ENCODE results near the gene CR2. TPM values are rescaled to one million over a fixed set of nuclear protein-coding genes. Genes with fewer than 3 reads are reported as not detected.

CR2 gene
- total RNA-seq, 1 experiment from 2014 or later, result 1.8 TPM

DNA sequence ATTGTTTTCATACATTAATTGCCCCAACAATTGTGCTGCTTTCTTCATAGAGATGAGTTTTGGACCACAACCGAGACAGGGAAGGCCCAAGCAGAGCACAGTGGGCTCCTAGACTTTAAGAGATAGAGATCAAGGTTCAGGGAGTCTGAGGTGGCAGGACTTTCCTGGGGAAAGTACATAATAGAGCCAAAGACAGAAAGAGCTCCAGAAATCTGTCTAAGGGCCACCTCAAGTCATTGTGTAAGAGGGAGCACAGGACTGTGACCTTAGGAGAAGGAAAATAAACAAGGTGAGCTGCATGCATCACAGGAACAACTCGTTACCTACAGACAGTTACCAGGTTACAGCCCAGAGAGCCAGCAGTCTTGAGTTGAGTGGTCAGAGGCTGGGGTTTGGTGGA is 41.3 kb upstream of the CR2 start:
- no peak overlapping the region for H3K4ac ChIP-seq (ENCODE audit: low read depth, low read length)
- no peaks in the 10 kb centered on the region for H3K23me2 ChIP-seq (ENCODE audit: insufficient read length, low read depth, low read length, poor library complexity, severe bottlenecking)
- no peaks in the 10 kb centered on the region for H3K79me1 ChIP-seq (ENCODE audit: insufficient read depth, low read depth, low read length, poor library complexity, severe bottlenecking)
- no peak overlapping the region for H3K14ac ChIP-seq (ENCODE audit: insufficient read depth, low read length)
- H2BK15ac ChIP-seq (ENCODE audit: low read depth, low read length), result no peak overlapping the region
- no peaks in the 10 kb centered on the region for H4K20me1 ChIP-seq (ENCODE audit: control insufficient read depth, insufficient read depth, insufficient read length)
- H2BK120ac ChIP-seq (ENCODE audit: low read depth, low read length, poor library complexity, severe bottlenecking), result no peak overlapping the region
- no peak overlapping the region for H2BK12ac ChIP-seq (ENCODE audit: insufficient read length, low read depth, low read length)
- no peak overlapping the region for H4K8ac ChIP-seq (replicated peaks; ENCODE audit: insufficient read length, low read depth, low read length)
- H3T11ph ChIP-seq (ENCODE audit: low read length), result no peak overlapping the region
- H3K4me2 ChIP-seq (ENCODE audit: insufficient read depth, insufficient read length, low read length), result no peak overlapping the region
- no peak overlapping the region for H2BK5ac ChIP-seq (ENCODE audit: insufficient read length, low read length)
- no peaks in the 10 kb centered on the region for H3K36me3 Mint-ChIP-seq (ENCODE audit: insufficient read depth in 1 of 3, low read depth in 3 of 3)
- H3K9me3 Mint-ChIP-seq, result no peaks in the 10 kb centered on the region; a peak in 1 of 5 replicates
- H3K27me3 ChIP-seq (ENCODE audit: insufficient read depth, low read length), result no peaks in the 10 kb centered on the region
- H3K4me3 Mint-ChIP-seq, result no peak overlapping the region
- TF ChIP-seq, protein P1, sequence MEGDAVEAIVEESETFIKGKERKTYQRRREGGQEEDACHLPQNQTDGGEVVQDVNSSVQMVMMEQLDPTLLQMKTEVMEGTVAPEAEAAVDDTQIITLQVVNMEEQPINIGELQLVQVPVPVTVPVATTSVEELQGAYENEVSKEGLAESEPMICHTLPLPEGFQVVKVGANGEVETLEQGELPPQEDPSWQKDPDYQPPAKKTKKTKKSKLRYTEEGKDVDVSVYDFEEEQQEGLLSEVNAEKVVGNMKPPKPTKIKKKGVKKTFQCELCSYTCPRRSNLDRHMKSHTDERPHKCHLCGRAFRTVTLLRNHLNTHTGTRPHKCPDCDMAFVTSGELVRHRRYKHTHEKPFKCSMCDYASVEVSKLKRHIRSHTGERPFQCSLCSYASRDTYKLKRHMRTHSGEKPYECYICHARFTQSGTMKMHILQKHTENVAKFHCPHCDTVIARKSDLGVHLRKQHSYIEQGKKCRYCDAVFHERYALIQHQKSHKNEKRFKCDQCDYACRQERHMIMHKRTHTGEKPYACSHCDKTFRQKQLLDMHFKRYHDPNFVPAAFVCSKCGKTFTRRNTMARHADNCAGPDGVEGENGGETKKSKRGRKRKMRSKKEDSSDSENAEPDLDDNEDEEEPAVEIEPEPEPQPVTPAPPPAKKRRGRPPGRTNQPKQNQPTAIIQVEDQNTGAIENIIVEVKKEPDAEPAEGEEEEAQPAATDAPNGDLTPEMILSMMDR (conservative IDR thresholded peaks at IDR 0.05), result no peak
- WGBS (ENCODE audit: extremely low coverage, insufficient read length, low lambda C conversion rate), result no CpG with 5 or more reads among the region's 2 CpGs
- DNase-seq, result no peak
- no peaks in the 10 kb centered on the region for H3K9me3 ChIP-seq (ENCODE audit: control insufficient read depth, low read depth, low read length)
- H3K4me1 ChIP-seq (ENCODE audit: insufficient read depth, low read length), result no peaks in the 10 kb centered on the region
- no peak overlapping the region for H3K27ac Mint-ChIP-seq
- H4K91ac ChIP-seq (ENCODE audit: insufficient read length, low read depth, low read length), result no peak overlapping the region
- H3K4me1 Mint-ChIP-seq, result peaks cover 2% of the 10 kb centered on the region in 2 experiments; a peak in 3 of 4 replicates
- H3K27ac ChIP-seq (ENCODE audit: insufficient read length, low read depth, low read length), result no peak overlapping the region
- no peak overlapping the region for H3K56ac ChIP-seq (ENCODE audit: insufficient read length, low read depth, low read length)
- no peak overlapping the region for H3K23ac ChIP-seq (ENCODE audit: insufficient read length, low read depth, low read length)
- no peak overlapping the region for H2AFZ ChIP-seq (ENCODE audit: low read length)
- H3K79me2 ChIP-seq (ENCODE audit: insufficient read depth, low read length), result no peaks in the 10 kb centered on the region
- no peak overlapping the region for H2AK5ac ChIP-seq (ENCODE audit: insufficient read length, low read length)
- H3K27me3 Mint-ChIP-seq (ENCODE audit: low read depth), result peaks cover 2% of the 10 kb centered on the region; the same call in 1 of the 2 replicates
- H2BK20ac ChIP-seq (ENCODE audit: low read depth, low read length, poor library complexity, severe bottlenecking), result no peak overlapping the region
- H3K9ac ChIP-seq (ENCODE audit: extremely low read depth, insufficient read length, low read length), result no peak overlapping the region
- no peak overlapping the region for H4K5ac ChIP-seq (ENCODE audit: insufficient read length, low read depth, low read length)
- no peak overlapping the region for H3K18ac ChIP-seq (ENCODE audit: insufficient read length, low read depth, low read length)

Data from H9 (cell line).